Mononuclear cell (primary cell): ENCODE measurements around the gene MMP19. TPM values are rescaled to one million over a fixed set of nuclear protein-coding genes. Genes with fewer than 3 reads are reported as not detected.

ENCODE experiments used
- H3K27me3 ChIP-seq: 2 replicates; pipeline ENCODE4 v1.6.0; 2011; ENCODE audit warnings: low read length, control low read depth; ENCODE audit not compliant: insufficient read depth
- H3K4me1 ChIP-seq: 2 replicates; pipeline ENCODE4 v1.5.1; 2011; ENCODE audit warnings: mild to moderate bottlenecking, low read length, control low read depth; ENCODE audit not compliant: insufficient read depth
- H3K4me3 ChIP-seq: 2 replicates; pipeline ENCODE4 v1.5.1; 2011; ENCODE audit warnings: mild to moderate bottlenecking, low read length, moderate library complexity
- H3K9me3 ChIP-seq: 2 replicates; pipeline ENCODE4 v1.5.1; 2011; ENCODE audit warnings: low read depth, mild to moderate bottlenecking, control low read depth, low read length
- total RNA-seq: library from RNA; depleted of rRNA; stranded (reverse); fragments of >200 nt; gene quantifications from one replicate; pipeline ENCODE4 v1.2.3, GENCODE V29; 2012

Gene MMP19
- total RNA-seq, 1 donor: 4.2 TPM

DNA sequence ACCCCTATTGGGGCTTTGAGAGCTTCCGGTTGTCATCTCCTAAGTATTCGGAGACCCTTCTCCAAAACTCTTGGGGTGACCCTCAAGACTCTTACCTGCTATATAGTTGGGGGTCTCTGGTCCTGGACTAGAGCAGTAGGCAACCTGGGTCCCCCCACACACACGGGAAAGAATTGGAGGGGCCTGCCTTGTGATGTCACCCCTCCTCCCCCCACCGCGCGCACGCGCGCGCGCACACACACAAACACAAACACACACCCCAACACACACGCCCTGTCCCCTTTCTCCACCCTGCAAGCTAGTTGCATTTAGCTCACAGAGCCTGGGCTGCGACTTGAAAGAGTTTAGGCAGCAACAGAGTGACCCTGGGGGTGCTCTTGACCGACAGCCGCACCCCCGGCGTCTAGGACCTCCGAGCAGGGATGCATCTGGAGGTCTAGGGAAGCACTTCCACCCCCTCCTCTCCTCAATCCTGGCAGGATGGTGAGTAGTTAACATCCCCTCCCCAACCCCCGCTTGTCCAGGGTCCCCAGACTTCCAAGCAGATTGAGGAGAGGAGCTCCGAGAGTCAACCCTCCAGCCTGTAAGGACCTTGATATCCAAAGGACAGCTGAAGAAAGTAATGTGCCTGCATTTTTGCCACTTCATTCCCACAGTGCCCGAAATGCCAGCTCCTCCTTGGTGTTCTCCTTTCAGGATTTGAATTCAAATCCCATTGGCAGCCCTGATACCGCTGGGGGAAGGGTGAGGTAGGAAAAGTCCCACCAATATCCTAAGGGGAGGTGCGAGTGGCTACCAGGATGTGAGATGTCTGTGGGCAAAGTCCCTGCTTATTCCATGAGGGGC lies 11.9 kb downstream of the MMP19 start:
- H3K4me3 ChIP-seq: peak overlapping the region; percentile 95
- H3K9me3 ChIP-seq: no peaks in the 10 kb centered on the region
- no peaks in the 10 kb centered on the region for H3K27me3 ChIP-seq
- H3K4me1 ChIP-seq: peaks cover 49% of the 10 kb centered on the region

DNA sequence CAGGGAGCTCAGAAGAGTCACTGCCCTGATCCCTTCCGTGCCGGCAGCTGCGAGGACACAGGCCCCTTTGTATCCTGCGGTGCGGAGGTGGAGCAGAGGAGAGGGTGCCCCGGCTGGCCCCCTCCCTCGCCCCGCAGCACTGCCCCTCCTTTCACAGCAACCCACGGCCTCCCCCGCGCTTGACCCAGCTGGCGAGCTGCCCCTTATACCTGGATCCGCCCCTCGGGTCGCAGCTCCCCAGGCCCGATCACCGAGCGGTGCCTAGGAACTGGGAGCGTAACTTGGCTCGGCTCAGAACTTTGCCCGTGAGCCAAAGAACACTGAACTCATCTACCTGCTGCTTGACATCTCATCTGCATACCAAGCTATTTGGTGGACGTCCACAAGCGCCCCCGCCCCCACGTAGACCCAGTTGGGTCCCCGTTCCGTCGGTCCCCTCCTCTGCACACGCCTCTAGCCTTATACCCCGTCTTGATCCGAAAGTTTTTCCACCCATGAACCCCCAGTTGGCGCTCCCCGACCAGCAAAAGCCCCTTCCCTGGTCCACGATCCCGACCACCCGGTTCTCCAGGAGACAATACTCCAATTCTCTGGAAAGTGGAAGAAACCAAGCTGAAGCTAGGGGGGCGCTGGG lies 12.7 kb downstream of the MMP19 start:
- Histone ChIP-seq H3K4me1 (peaks cover 53% of the 10 kb centered on the region), H3K4me3 (peak overlapping the region; percentile 95), H3K9me3 (no peaks in the 10 kb centered on the region), H3K27me3 (no peaks in the 10 kb centered on the region)

GRCh38 chr12:55828357-55828756 lies 14.4 kb downstream of the MMP19 start:
- Histone ChIP-seq H3K27me3 (no peaks in the 10 kb centered on the region), H3K9me3 (no peaks in the 10 kb centered on the region), H3K4me1 (peaks cover 57% of the 10 kb centered on the region), H3K4me3 (no peak overlapping the region)

DNA sequence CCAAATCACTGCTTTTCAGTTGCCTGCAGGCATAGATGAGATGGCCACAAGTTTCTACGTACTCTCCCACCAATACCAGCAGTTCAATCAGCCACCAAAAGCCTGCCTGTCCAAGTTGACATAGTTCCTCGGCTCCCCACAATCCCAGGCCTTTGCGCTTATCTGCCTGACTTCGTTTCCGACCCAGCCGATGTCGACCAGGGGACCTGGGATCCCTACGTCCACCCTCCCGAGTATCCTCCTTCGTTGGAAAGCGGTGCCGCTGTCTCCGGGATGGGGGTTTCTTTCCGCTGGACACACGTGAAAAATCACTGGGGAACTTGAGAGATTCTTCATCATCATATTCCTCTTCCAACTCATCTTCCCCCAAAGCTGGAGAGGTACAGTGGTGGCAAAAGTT lies 14.9 kb downstream of the MMP19 start:
- Histone ChIP-seq H3K4me3 (no peak overlapping the region), H3K27me3 (no peaks in the 10 kb centered on the region), H3K9me3 (no peaks in the 10 kb centered on the region), H3K4me1 (peaks cover 57% of the 10 kb centered on the region)

- no peaks in the 10 kb centered on the region for H3K27me3 ChIP-seq
- no peak overlapping the region for H3K4me3 ChIP-seq
- H3K9me3 ChIP-seq: no peaks in the 10 kb centered on the region
- H3K4me1 ChIP-seq: peaks cover 41% of the 10 kb centered on the region
Observed at GRCh38 chr12:55824726-55825125, 18.0 kb downstream of the MMP19 start.

DNA sequence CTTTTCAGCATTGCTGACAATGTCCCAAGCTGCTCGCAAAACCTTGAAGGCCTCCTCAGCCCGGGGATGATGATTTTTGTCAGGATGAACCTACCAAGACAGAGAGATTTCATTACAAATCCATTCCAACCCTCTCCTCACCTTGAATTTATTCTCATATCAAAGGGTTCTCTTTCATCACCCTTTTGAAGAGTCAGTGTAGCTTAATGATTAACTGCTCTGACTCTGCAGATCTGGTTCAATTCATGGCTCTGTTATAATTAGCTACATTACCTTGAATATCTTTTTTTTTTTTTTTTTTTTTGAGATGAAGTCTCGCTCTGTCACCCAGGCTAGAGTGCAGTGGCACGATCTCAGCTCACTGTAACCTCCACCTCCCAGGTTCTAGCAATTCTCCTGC lies 19.3 kb downstream of the MMP19 start:
- no peak overlapping the region for H3K4me3 ChIP-seq
- no peaks in the 10 kb centered on the region for H3K9me3 ChIP-seq
- H3K4me1 ChIP-seq: peaks cover 43% of the 10 kb centered on the region
- H3K27me3 ChIP-seq: no peaks in the 10 kb centered on the region

- Histone ChIP-seq H3K4me1 (peaks cover 34% of the 10 kb centered on the region), H3K4me3 (no peak overlapping the region), H3K9me3 (no peaks in the 10 kb centered on the region), H3K27me3 (no peaks in the 10 kb centered on the region)
Observed at GRCh38 chr12:55822228-55822627, 20.5 kb downstream of the MMP19 start.

- Histone ChIP-seq H3K4me3 (no peak overlapping the region), H3K27me3 (no peaks in the 10 kb centered on the region), H3K4me1 (peaks cover 30% of the 10 kb centered on the region), H3K9me3 (no peaks in the 10 kb centered on the region)
Observed at GRCh38 chr12:55820679-55821078, 22.1 kb downstream of the MMP19 start.

- H3K4me3 ChIP-seq: no peak overlapping the region
- no peaks in the 10 kb centered on the region for H3K9me3 ChIP-seq
- H3K27me3 ChIP-seq: no peaks in the 10 kb centered on the region
- peaks cover 36% of the 10 kb centered on the region for H3K4me1 ChIP-seq
Observed at GRCh38 chr12:55818886-55819285, 23.9 kb downstream of the MMP19 start.

- H3K4me1 ChIP-seq: peaks cover 36% of the 10 kb centered on the region
- H3K9me3 ChIP-seq: no peaks in the 10 kb centered on the region
- peak overlapping the region; percentile 99 for H3K4me3 ChIP-seq
- no peaks in the 10 kb centered on the region for H3K27me3 ChIP-seq
Observed at GRCh38 chr12:55818140-55818728, 24.5 kb downstream of the MMP19 start.

- peak within 1 kb of the TSS; percentile 99 for H3K4me3 ChIP-seq
- no peaks in the 10 kb centered on the region for H3K9me3 ChIP-seq
- no peaks in the 10 kb centered on the region for H3K27me3 ChIP-seq
- peaks cover 36% of the 10 kb centered on the region for H3K4me1 ChIP-seq
Observed at GRCh38 chr12:55817345-55818139, 25.2 kb downstream of the MMP19 start, which contains the start of the genes ORMDL2 and SARNP. TSS of gene ORMDL2 (plus strand) at chr12:55818041. CDS start at chr12:55819000, 959 bp downstream. TSS of gene SARNP (minus strand) at chr12:55817724. CDS start at chr12:55817701, 23 bp downstream.

- Histone ChIP-seq H3K4me1 (peaks cover 36% of the 10 kb centered on the region), H3K9me3 (no peaks in the 10 kb centered on the region), H3K27me3 (no peaks in the 10 kb centered on the region), H3K4me3 (peak overlapping the region; percentile 99)
Observed at GRCh38 chr12:55816881-55817344, 25.8 kb downstream of the MMP19 start.

GRCh38 chr12:55815473-55815872 lies 27.3 kb downstream of the MMP19 start:
- Histone ChIP-seq H3K4me3 (no peak overlapping the region), H3K27me3 (no peaks in the 10 kb centered on the region), H3K4me1 (peaks cover 36% of the 10 kb centered on the region), H3K9me3 (no peaks in the 10 kb centered on the region)

DNA sequence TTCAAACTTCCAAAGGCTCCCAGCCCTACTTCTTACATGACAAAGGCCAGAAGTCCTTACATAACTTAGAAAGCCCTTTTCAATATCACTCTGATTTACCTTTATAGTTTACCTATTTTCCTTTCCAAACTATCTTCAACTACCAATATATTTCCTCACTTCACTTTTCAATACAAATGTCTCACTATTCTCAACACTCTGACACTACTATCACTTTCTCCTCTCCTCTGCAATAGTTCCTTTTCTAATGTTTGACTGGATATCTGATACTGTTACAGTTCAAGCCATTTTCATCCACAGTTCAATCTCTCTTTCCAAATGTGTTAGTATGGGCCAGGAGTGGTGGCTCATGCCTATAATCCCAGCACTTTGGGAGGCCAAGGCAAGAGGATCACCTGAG lies 28.5 kb downstream of the MMP19 start:
- H3K27me3 ChIP-seq: no peaks in the 10 kb centered on the region
- no peak overlapping the region for H3K4me3 ChIP-seq
- H3K9me3 ChIP-seq: no peaks in the 10 kb centered on the region
- peaks cover 35% of the 10 kb centered on the region for H3K4me1 ChIP-seq
